Coronary artery (tissue), 2 donors: ENCODE measurements around the gene SERPINB13.

Experiments
- DNase-seq: peaks from one replicate; pipeline ENCODE4 v3.0.0-alpha.2; 2017; ENCODE audit warnings: low spot score
- H3K27ac ChIP-seq, 2 donors: fragments of 200-600 bp; sonication (generic); one replicate each; pipeline ENCODE4 v1.5.1; 2016 to 2019
- H3K4me3 ChIP-seq: fragments of 200-600 bp; sonication (generic); 2 replicates; pipeline ENCODE4 v1.5.1; 2016; ENCODE audit warnings: mild to moderate bottlenecking, moderate library complexity
- TF ChIP-seq, protein P1 (sequence below): fragments of 200-600 bp; sonication (generic); IDR thresholded peaks from one replicate; pipeline ENCODE4 v1.5.1; 2019; ENCODE audit warnings: antibody characterized with exemption

The SERPINB13 gene

GRCh38 chr18:63552581-63552980, 34.6 kb upstream of the SERPINB13 start:
- no peak for DNase-seq
- H3K27ac ChIP-seq = no peak overlapping the region
- TF ChIP-seq, protein P1, sequence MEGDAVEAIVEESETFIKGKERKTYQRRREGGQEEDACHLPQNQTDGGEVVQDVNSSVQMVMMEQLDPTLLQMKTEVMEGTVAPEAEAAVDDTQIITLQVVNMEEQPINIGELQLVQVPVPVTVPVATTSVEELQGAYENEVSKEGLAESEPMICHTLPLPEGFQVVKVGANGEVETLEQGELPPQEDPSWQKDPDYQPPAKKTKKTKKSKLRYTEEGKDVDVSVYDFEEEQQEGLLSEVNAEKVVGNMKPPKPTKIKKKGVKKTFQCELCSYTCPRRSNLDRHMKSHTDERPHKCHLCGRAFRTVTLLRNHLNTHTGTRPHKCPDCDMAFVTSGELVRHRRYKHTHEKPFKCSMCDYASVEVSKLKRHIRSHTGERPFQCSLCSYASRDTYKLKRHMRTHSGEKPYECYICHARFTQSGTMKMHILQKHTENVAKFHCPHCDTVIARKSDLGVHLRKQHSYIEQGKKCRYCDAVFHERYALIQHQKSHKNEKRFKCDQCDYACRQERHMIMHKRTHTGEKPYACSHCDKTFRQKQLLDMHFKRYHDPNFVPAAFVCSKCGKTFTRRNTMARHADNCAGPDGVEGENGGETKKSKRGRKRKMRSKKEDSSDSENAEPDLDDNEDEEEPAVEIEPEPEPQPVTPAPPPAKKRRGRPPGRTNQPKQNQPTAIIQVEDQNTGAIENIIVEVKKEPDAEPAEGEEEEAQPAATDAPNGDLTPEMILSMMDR = no peak
- H3K4me3 ChIP-seq = no peak overlapping the region

DNA sequence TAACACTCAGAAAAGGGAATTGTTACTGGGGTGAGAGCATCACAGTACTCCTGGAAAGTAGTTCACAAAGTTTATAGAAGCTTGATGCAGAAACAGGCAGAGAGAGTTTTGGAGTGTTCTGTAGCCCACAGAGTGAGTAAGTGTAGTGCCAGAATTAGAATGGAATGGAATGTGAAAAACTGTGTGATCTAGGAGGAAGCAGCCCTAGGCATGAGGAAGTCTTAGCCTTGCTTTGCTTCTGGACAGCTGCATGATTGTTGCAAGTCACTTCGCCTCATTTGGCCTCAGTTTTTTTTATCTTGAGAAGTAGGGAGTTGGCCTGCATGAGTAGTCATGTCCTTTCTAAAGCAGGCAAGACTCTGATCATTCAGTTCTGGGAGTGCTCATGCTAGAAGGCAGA, 34.1 kb upstream of the SERPINB13 start:
- Histone ChIP-seq H3K27ac (peak overlapping the region in 1 of 2 donors; percentile 5), H3K4me3 (no peak overlapping the region)
- DNase-seq = no peak
- TF ChIP-seq, protein P1 = no peak

- H3K4me3 ChIP-seq = no peak overlapping the region
- DNase-seq = no peak
- TF ChIP-seq, protein P1 = no peak
- no peak overlapping the region for H3K27ac ChIP-seq
These were observed 27.3 kb upstream of the SERPINB13 start for GRCh38 chr18:63559567-63560491.

GRCh38 chr18:63562284-63562683, 24.9 kb upstream of the SERPINB13 start:
- TF ChIP-seq, protein P1 = no peak
- H3K27ac ChIP-seq = no peak overlapping the region
- no peak overlapping the region for H3K4me3 ChIP-seq
- no peak for DNase-seq

- DNase-seq = no peak
- Histone ChIP-seq H3K4me3 (no peak overlapping the region), H3K27ac (no peak overlapping the region)
- TF ChIP-seq, protein P1 = no peak
These were observed 23.1 kb upstream of the SERPINB13 start for GRCh38 chr18:63564021-63564420.

GRCh38 chr18:63564561-63564960, 22.6 kb upstream of the SERPINB13 start:
- no peak overlapping the region for H3K27ac ChIP-seq
- TF ChIP-seq, protein P1 = no peak
- no peak overlapping the region for H3K4me3 ChIP-seq
- DNase-seq = no peak

DNA sequence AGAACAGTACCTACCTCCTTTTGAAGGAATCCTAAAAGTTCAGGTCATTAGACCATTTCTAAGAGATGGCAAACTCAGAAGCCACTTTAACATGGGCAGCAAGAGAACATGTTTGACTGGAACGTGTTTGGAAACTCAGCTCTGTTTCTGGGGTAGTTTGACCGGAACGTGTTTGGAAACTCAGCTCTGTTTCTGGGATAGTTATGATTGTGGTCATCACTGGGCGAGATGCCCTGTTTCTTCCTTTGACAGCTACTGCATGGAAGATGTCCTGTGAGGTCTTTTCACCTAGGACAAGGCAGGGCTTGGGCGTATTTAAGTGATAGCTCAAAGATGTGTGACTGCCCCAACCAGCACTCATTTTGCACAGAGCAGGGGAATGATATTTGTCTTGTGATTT, 19.9 kb upstream of the SERPINB13 start:
- TF ChIP-seq, protein P1 = no peak
- Histone ChIP-seq H3K27ac (no peak overlapping the region), H3K4me3 (no peak overlapping the region)
- no peak for DNase-seq
